Mucosa of stomach (tissue), 1 donor: Measurements from ENCODE around the gene PMS1.
"Not testable (repeated sequence)": the region's sequence is repeated elsewhere in the genome, so short reads cannot be mapped to it uniquely, and the experiment has no call there.

ENCODE experiments used
- H3K27me3 ChIP-seq: one replicate; pipeline ENCODE4 v1.7.0; 2013; ENCODE audit warnings: mild to moderate bottlenecking, low read length; ENCODE audit not compliant: control insufficient read depth, insufficient read depth
- H3K36me3 ChIP-seq: one replicate; pipeline ENCODE4 v1.7.0; 2013; ENCODE audit warnings: low read length; ENCODE audit not compliant: control insufficient read depth, insufficient read depth
- H3K4me1 ChIP-seq: one replicate; pipeline ENCODE4 v1.7.0; 2013; ENCODE audit warnings: mild to moderate bottlenecking, low read length; ENCODE audit not compliant: control insufficient read depth, insufficient read depth
- H3K4me3 ChIP-seq: one replicate; pipeline ENCODE4 v1.7.0; 2013; ENCODE audit warnings: low read length
- H3K9ac ChIP-seq: one replicate; pipeline ENCODE4 v1.7.0; 2013; ENCODE audit warnings: mild to moderate bottlenecking, low read length, moderate library complexity
- H3K9me3 ChIP-seq: one replicate; pipeline ENCODE4 v1.7.0; 2013; ENCODE audit warnings: mild to moderate bottlenecking, low read length, moderate library complexity; ENCODE audit not compliant: control insufficient read depth
- donor health status: Pancreatic carcinoma.

The PMS1 gene

GRCh38 chr2:189783927-189784867 lies at the start of gene PMS1, which contains the start of gene ORMDL1:
PMS1 (plus strand) TSS chr2:189784450; CDS start chr2:189791810, 7,360 bp downstream.
ORMDL1 (minus strand) TSS chr2:189784339; CDS start chr2:189782595, 1,744 bp downstream.
- H3K36me3 ChIP-seq = no peaks in the 10 kb centered on the region
- H3K4me3 ChIP-seq = peak within 1 kb of the TSS; percentile 61
- no peaks in the 10 kb centered on the region for H3K9me3 ChIP-seq
- H3K4me1 ChIP-seq = peaks cover 11% of the 10 kb centered on the region
- H3K27me3 ChIP-seq = no peaks in the 10 kb centered on the region
- H3K9ac ChIP-seq = peak within 1 kb of the TSS; percentile 58

- H3K9me3 ChIP-seq = no peaks in the 10 kb centered on the region
- H3K9ac ChIP-seq = no peak overlapping the region
- no peaks in the 10 kb centered on the region for H3K36me3 ChIP-seq
These were observed 33.1 kb upstream of the PMS1 start for GRCh38 chr2:189751080-189751658.

GRCh38 chr2:189756311-189756952 lies 27.8 kb upstream of the PMS1 start:
- no peak overlapping the region for H3K9ac ChIP-seq
- H3K27me3 ChIP-seq = no peaks in the 10 kb centered on the region
- H3K4me1 ChIP-seq = no peaks in the 10 kb centered on the region
- no peaks in the 10 kb centered on the region for H3K9me3 ChIP-seq
- H3K36me3 ChIP-seq = no peaks in the 10 kb centered on the region
- no peak overlapping the region for H3K4me3 ChIP-seq

More at GRCh38 chr2:189751080-189751658, 33.1 kb upstream of the PMS1 start:
- Histone ChIP-seq H3K27me3 (no peaks in the 10 kb centered on the region), H3K4me3 (no peak overlapping the region), H3K4me1 (no peaks in the 10 kb centered on the region)

GRCh38 chr2:189760154-189760553 lies 24.1 kb upstream of the PMS1 start:
- not testable (repeated sequence) for H3K9me3 ChIP-seq, H3K36me3 ChIP-seq, H3K4me3 ChIP-seq, H3K27me3 ChIP-seq, H3K4me1 ChIP-seq, H3K9ac ChIP-seq

- Histone ChIP-seq H3K27me3 (no peaks in the 10 kb centered on the region), H3K9ac (peak overlapping the region; percentile 78), H3K4me3 (peak overlapping the region; percentile 88), H3K36me3 (no peaks in the 10 kb centered on the region), H3K4me1 (peaks cover 5% of the 10 kb centered on the region), H3K9me3 (no peaks in the 10 kb centered on the region)
These were observed 22.1 kb upstream of the PMS1 start for GRCh38 chr2:189762229-189762550.

GRCh38 chr2:189762551-189763298 lies 21.5 kb upstream of the PMS1 start, which contains the start of gene OSGEPL1:
OSGEPL1 (minus strand) TSS chr2:189762792; CDS start chr2:189761640, 1,152 bp downstream.
- H3K4me1 ChIP-seq = peaks cover 5% of the 10 kb centered on the region
- H3K9me3 ChIP-seq = no peaks in the 10 kb centered on the region
- H3K9ac ChIP-seq = peak within 1 kb of the TSS; percentile 78
- H3K36me3 ChIP-seq = no peaks in the 10 kb centered on the region
- H3K4me3 ChIP-seq = peak within 1 kb of the TSS; percentile 88
- H3K27me3 ChIP-seq = no peaks in the 10 kb centered on the region

GRCh38 chr2:189763908-189764661 lies 20.2 kb upstream of the PMS1 start:
- Histone ChIP-seq H3K27me3 (no peaks in the 10 kb centered on the region), H3K9me3 (no peaks in the 10 kb centered on the region), H3K4me1 (peaks cover 5% of the 10 kb centered on the region), H3K36me3 (no peaks in the 10 kb centered on the region), H3K9ac (peak overlapping the region; percentile 78), H3K4me3 (no peak overlapping the region)

GRCh38 chr2:189770590-189771322 lies 13.5 kb upstream of the PMS1 start:
- Histone ChIP-seq H3K4me3 (no peak overlapping the region), H3K27me3 (no peaks in the 10 kb centered on the region), H3K9ac (no peak overlapping the region), H3K9me3 (no peaks in the 10 kb centered on the region), H3K4me1 (peaks cover 8% of the 10 kb centered on the region), H3K36me3 (no peaks in the 10 kb centered on the region)

- Histone ChIP-seq H3K4me3 (no peak overlapping the region), H3K9ac (no peak overlapping the region), H3K9me3 (no peaks in the 10 kb centered on the region), H3K27me3 (no peaks in the 10 kb centered on the region), H3K36me3 (peaks cover 4% of the 10 kb centered on the region), H3K4me1 (peaks cover 8% of the 10 kb centered on the region)
These were observed 12.0 kb upstream of the PMS1 start for GRCh38 chr2:189772212-189772611.

GRCh38 chr2:189782221-189782671 lies 2.0 kb upstream of the PMS1 start:
- H3K4me3 ChIP-seq = no peak overlapping the region
- no peaks in the 10 kb centered on the region for H3K9me3 ChIP-seq
- no peaks in the 10 kb centered on the region for H3K36me3 ChIP-seq
- H3K4me1 ChIP-seq = peaks cover 11% of the 10 kb centered on the region
- H3K9ac ChIP-seq = no peak overlapping the region
- H3K27me3 ChIP-seq = no peaks in the 10 kb centered on the region
